OCI-M2 (cell line): Measurements from ENCODE around the gene CAPN10.
A peak's percentile ranks its signal among the peaks of the same experiment; 100 is the strongest.
"Not testable (repeated sequence)": the region's sequence is repeated elsewhere in the genome, so short reads cannot be mapped to it uniquely, and the experiment has no call there.

Source experiments
- DNase-seq: peaks from one replicate; lab custom pipeline; 2025; ENCODE audit not compliant: unreplicated experiment; lab: John Stamatoyannopoulos, UW

CAPN10 gene

GRCh38 chr2:240563231-240563630 lies 23.3 kb upstream of the CAPN10 start:
- not testable (repeated sequence) for DNase-seq

GRCh38 chr2:240563951-240564560 lies 22.5 kb upstream of the CAPN10 start:
- DNase-seq = no peak

- DNase-seq = no peak
These were observed 21.8 kb upstream of the CAPN10 start for GRCh38 chr2:240564561-240565332.

GRCh38 chr2:240565333-240566202 lies 21.0 kb upstream of the CAPN10 start:
- peak; percentile 32 for DNase-seq

GRCh38 chr2:240566203-240567136 lies 20.1 kb upstream of the CAPN10 start:
- no peak for DNase-seq

GRCh38 chr2:240567137-240567871 lies 19.2 kb upstream of the CAPN10 start:
- DNase-seq = no peak

- no peak for DNase-seq
These were observed 18.5 kb upstream of the CAPN10 start, which contains the start of gene RNPEPL1 for GRCh38 chr2:240567872-240568677. Gene RNPEPL1, plus strand, starts transcription at chr2:240568484. Its CDS starts 103 bp downstream, at chr2:240568587.

- no peak for DNase-seq
These were observed 17.6 kb upstream of the CAPN10 start for GRCh38 chr2:240568678-240569522.

GRCh38 chr2:240569523-240569997 lies 17.0 kb upstream of the CAPN10 start:
- DNase-seq = no peak

GRCh38 chr2:240569998-240570530 lies 16.5 kb upstream of the CAPN10 start:
- DNase-seq = no peak

- DNase-seq = no peak
These were observed 15.8 kb upstream of the CAPN10 start for GRCh38 chr2:240570531-240571313.

- no peak for DNase-seq
These were observed 15.1 kb upstream of the CAPN10 start for GRCh38 chr2:240571314-240571973.

GRCh38 chr2:240572141-240573031 lies 14.1 kb upstream of the CAPN10 start:
- no peak for DNase-seq

GRCh38 chr2:240573071-240573515 lies 13.4 kb upstream of the CAPN10 start:
- DNase-seq = no peak
